H9 (cell line): ENCODE data around the gene WFDC12. TPM values are rescaled to one million over a fixed set of nuclear protein-coding genes. Genes with fewer than 3 reads are reported as not detected.

Experiments used
- DNase-seq: peaks from one replicate; pipeline ENCODE4 v3.0.0-alpha.2; 2017
- H2AFZ ChIP-seq: one replicate; pipeline ENCODE4 v1.6.1; 2013; ENCODE audit warnings: mild to moderate bottlenecking, low read length, control low read depth, moderate library complexity
- H2AK5ac ChIP-seq: 2 replicates; pipeline ENCODE4 v1.6.1; 2013; ENCODE audit warnings: low read length, control low read depth, mixed read lengths; ENCODE audit not compliant: insufficient read length
- H2BK120ac ChIP-seq: one replicate; pipeline ENCODE4 v1.6.1; 2013; ENCODE audit warnings: low read depth, mild to moderate bottlenecking, low read length, control low read depth, inconsistent platforms; ENCODE audit not compliant: poor library complexity, severe bottlenecking
- H2BK12ac ChIP-seq: 2 replicates; pipeline ENCODE4 v1.6.1; 2013; ENCODE audit warnings: low read length, control low read depth, mixed read lengths, low read depth; ENCODE audit not compliant: insufficient read length
- H2BK15ac ChIP-seq: 2 replicates; pipeline ENCODE4 v1.6.1; 2013; ENCODE audit warnings: low read depth, low read length, control low read depth
- H2BK20ac ChIP-seq: one replicate; pipeline ENCODE4 v1.6.1; 2013; ENCODE audit warnings: low read depth, mild to moderate bottlenecking, low read length, control low read depth, inconsistent platforms; ENCODE audit not compliant: poor library complexity, severe bottlenecking
- H2BK5ac ChIP-seq: 2 replicates; pipeline ENCODE4 v1.6.1; 2013; ENCODE audit warnings: low read length, control low read depth, mixed read lengths; ENCODE audit not compliant: insufficient read length
- H3K14ac ChIP-seq: 2 replicates; pipeline ENCODE4 v1.6.1; 2013; ENCODE audit warnings: low read length, control low read depth; ENCODE audit not compliant: insufficient read depth
- H3K18ac ChIP-seq: 2 replicates; pipeline ENCODE4 v1.6.1; 2013; ENCODE audit warnings: low read depth, mild to moderate bottlenecking, mixed read lengths, low read length, control low read depth; ENCODE audit not compliant: insufficient read length
- H3K23ac ChIP-seq: 2 replicates; pipeline ENCODE4 v1.6.1; 2013; ENCODE audit warnings: low read length, control low read depth, mixed read lengths, low read depth; ENCODE audit not compliant: insufficient read length
- H3K23me2 ChIP-seq: 2 replicates; pipeline ENCODE4 v1.6.1; 2013; ENCODE audit warnings: low read depth, mild to moderate bottlenecking, mixed read lengths, low read length, control low read depth; ENCODE audit not compliant: insufficient read length, poor library complexity, severe bottlenecking
- H3K27ac ChIP-seq: 2 replicates; pipeline ENCODE4 v1.5.1; 2013; ENCODE audit warnings: low read length, control low read depth, mixed read lengths, low read depth; ENCODE audit not compliant: insufficient read length
- H3K27me3 ChIP-seq: 2 replicates; pipeline ENCODE4 v1.6.1; 2013; ENCODE audit warnings: low read length, control low read depth, inconsistent platforms; ENCODE audit not compliant: insufficient read depth
- H3K4ac ChIP-seq: 2 replicates; pipeline ENCODE4 v1.6.1; 2013; ENCODE audit warnings: low read depth, mild to moderate bottlenecking, control low read depth, inconsistent platforms, low read length, moderate library complexity
- H3K4me1 ChIP-seq: 2 replicates; pipeline ENCODE4 v1.6.1; 2013; ENCODE audit warnings: low read length, control low read depth, inconsistent platforms; ENCODE audit not compliant: insufficient read depth
- H3K4me2 ChIP-seq: 2 replicates; pipeline ENCODE4 v1.6.1; 2013; ENCODE audit warnings: low read length, control low read depth, mixed read lengths; ENCODE audit not compliant: insufficient read length, insufficient read depth
- H3K56ac ChIP-seq: 2 replicates; pipeline ENCODE4 v1.6.1; 2013; ENCODE audit warnings: low read depth, mild to moderate bottlenecking, mixed read lengths, low read length, control low read depth; ENCODE audit not compliant: insufficient read length
- H3K79me1 ChIP-seq: 2 replicates; pipeline ENCODE4 v1.6.1; 2013; ENCODE audit warnings: low read depth, mild to moderate bottlenecking, moderate library complexity, low read length, control low read depth, inconsistent platforms; ENCODE audit not compliant: insufficient read depth, poor library complexity, severe bottlenecking
- H3K79me2 ChIP-seq: 2 replicates; pipeline ENCODE4 v1.6.1; 2013; ENCODE audit warnings: low read length, control low read depth, inconsistent platforms; ENCODE audit not compliant: insufficient read depth
- H3K9ac ChIP-seq: 2 replicates; pipeline ENCODE4 v1.6.1; 2013; ENCODE audit warnings: low read length, control low read depth, mixed read lengths; ENCODE audit not compliant: insufficient read length; ENCODE audit errors: extremely low read depth
- H3K9me3 ChIP-seq: one replicate; pipeline ENCODE4 v1.6.1; 2013; ENCODE audit warnings: low read depth, low read length, inconsistent platforms; ENCODE audit not compliant: control insufficient read depth
- H3T11ph ChIP-seq: one replicate; pipeline ENCODE4 v1.6.1; 2013; ENCODE audit warnings: mild to moderate bottlenecking, low read length, control low read depth, inconsistent platforms
- H4K20me1 ChIP-seq: one replicate; pipeline ENCODE4 v1.6.1; 2013; ENCODE audit not compliant: control insufficient read depth, insufficient read length, insufficient read depth
- H4K5ac ChIP-seq: 2 replicates; pipeline ENCODE4 v1.6.1; 2013; ENCODE audit warnings: low read depth, mild to moderate bottlenecking, mixed read lengths, low read length, control low read depth; ENCODE audit not compliant: insufficient read length
- H4K8ac ChIP-seq: replicated peaks from 2 replicates; pipeline ENCODE4 v1.6.1; 2013; ENCODE audit warnings: low read length, control low read depth, mixed read lengths, low read depth; ENCODE audit not compliant: insufficient read length
- H4K91ac ChIP-seq: 2 replicates; pipeline ENCODE4 v1.6.1; 2013; ENCODE audit warnings: low read depth, mild to moderate bottlenecking, moderate library complexity, mixed read lengths, low read length, control low read depth; ENCODE audit not compliant: insufficient read length
- H3K27ac Mint-ChIP-seq, 3 experiments: 2 replicates in 2 of 3; 3 replicates in 1 of 3; pipeline ENCODE4 v1.8.0; 2020 to 2021; ENCODE audit warnings: mixed read lengths in 3 of 3, mild to moderate bottlenecking in 1 of 3, moderate library complexity in 1 of 3
- H3K27me3 Mint-ChIP-seq: 2 replicates; pipeline ENCODE4 v1.8.0; 2021; ENCODE audit warnings: low read depth, mild to moderate bottlenecking, moderate library complexity, mixed read lengths
- H3K36me3 Mint-ChIP-seq, 3 experiments: 2 replicates in 2 of 3; 3 replicates in 1 of 3; pipeline ENCODE4 v1.8.0; 2020 to 2021; ENCODE audit warnings: low read depth in 3 of 3, mixed read lengths in 3 of 3; ENCODE audit not compliant: insufficient read depth in 1 of 3
- H3K4me1 Mint-ChIP-seq, 2 experiments: 2 replicates each; pipeline ENCODE4 v1.8.0; 2020; ENCODE audit warnings: mixed read lengths in 2 of 2
- H3K4me3 Mint-ChIP-seq, 2 experiments: 2 replicates in 1 of 2; 3 replicates in 1 of 2; pipeline ENCODE4 v1.8.0; 2020 to 2021; ENCODE audit warnings: mild to moderate bottlenecking in 2 of 2, mixed read lengths in 2 of 2, moderate library complexity in 1 of 2
- H3K9me3 Mint-ChIP-seq, 2 experiments: 2 replicates in 1 of 2; 3 replicates in 1 of 2; pipeline ENCODE4 v1.8.0; 2020; ENCODE audit warnings: mild to moderate bottlenecking in 2 of 2, mixed read lengths in 2 of 2, moderate library complexity in 1 of 2
- CTCF ChIP-seq: fragments of 200-600 bp; sonication (generic); conservative IDR thresholded peaks from 3 replicates; pipeline ENCODE4 v1.8.0; 2021; ENCODE audit warnings: antibody characterized with exemption, mild to moderate bottlenecking
- WGBS: extraction: QIAGEN DNeasy Blood & Tissue Kit; methylation state at CpG from one replicate; pipeline ENCODE4 v1.1.7; 2013; ENCODE audit warnings: missing lambda C conversion rate, low lambda C conversion rate, mixed read lengths; ENCODE audit not compliant: insufficient read length; ENCODE audit errors: extremely low coverage; 5-methylcytosine and 5-hydroxymethylcytosine counted together
- total RNA-seq: library from RNA; stranded (reverse); gene quantifications from 2 replicates; pipeline ENCODE4 v1.2.1, GENCODE V29; 2021

Gene WFDC12
- total RNA-seq, 1 experiment from 2014 or later = not detected

- no peak overlapping the region for H3K4me2 ChIP-seq
- H3T11ph ChIP-seq = no peak overlapping the region
- H3K56ac ChIP-seq = no peak overlapping the region
- no CpG with 5 or more reads among the region's 3 CpGs for WGBS
- H3K27me3 ChIP-seq = no peaks in the 10 kb centered on the region
- H4K91ac ChIP-seq = no peak overlapping the region
- no peak overlapping the region for H3K18ac ChIP-seq
- H3K27ac ChIP-seq = no peak overlapping the region
- no peaks in the 10 kb centered on the region for H3K79me1 ChIP-seq
- no peak overlapping the region for H4K8ac ChIP-seq
- no peak overlapping the region for H3K4me3 Mint-ChIP-seq
- H2AFZ ChIP-seq = no peak overlapping the region
- H4K20me1 ChIP-seq = no peaks in the 10 kb centered on the region
- no peaks in the 10 kb centered on the region for H3K79me2 ChIP-seq
- H3K27me3 Mint-ChIP-seq = peaks cover 19% of the 10 kb centered on the region
- no peak overlapping the region for H2AK5ac ChIP-seq
- no peaks in the 10 kb centered on the region for H3K23me2 ChIP-seq
- H3K4me1 ChIP-seq = no peaks in the 10 kb centered on the region
- H2BK5ac ChIP-seq = no peak overlapping the region
- no peak overlapping the region for H2BK20ac ChIP-seq
- no peak overlapping the region for H3K14ac ChIP-seq
- no peak overlapping the region for H3K27ac Mint-ChIP-seq
- H2BK120ac ChIP-seq = no peak overlapping the region
- no peaks in the 10 kb centered on the region; a peak in 1 of 7 replicates for H3K36me3 Mint-ChIP-seq
- no peak for TF ChIP-seq CTCF
- no peak overlapping the region for H3K9ac ChIP-seq
- no peak overlapping the region for H3K4ac ChIP-seq
- DNase-seq = no peak
- H3K23ac ChIP-seq = no peak overlapping the region
- H2BK12ac ChIP-seq = no peak overlapping the region
- H3K4me1 Mint-ChIP-seq = no peaks in the 10 kb centered on the region
- peaks cover 4 to 14% of the 10 kb centered on the region in 2 experiments for H3K9me3 Mint-ChIP-seq
- H2BK15ac ChIP-seq = no peak overlapping the region
- H3K9me3 ChIP-seq = no peaks in the 10 kb centered on the region
- H4K5ac ChIP-seq = no peak overlapping the region
Observed at GRCh38 chr20:45153147-45153546, 28.9 kb upstream of the WFDC12 start.
